Skeletal muscle tissue (tissue), 4 donors: ENCODE results near the gene LGALS14. TPM values are rescaled to one million over a fixed set of nuclear protein-coding genes. Genes with fewer than 3 reads are reported as not detected.

Experiments used
- H3K27ac ChIP-seq: one replicate; pipeline ENCODE4 v1.7.0; 2013; ENCODE audit warnings: mild to moderate bottlenecking, low read depth, low read length, inconsistent platforms
- H3K27me3 ChIP-seq, 3 donors: one replicate each; pipeline ENCODE4 v1.7.0; 2013; ENCODE audit warnings: low read length in 3 of 3; ENCODE audit not compliant: control insufficient read depth in 3 of 3, insufficient read depth in 3 of 3
- H3K36me3 ChIP-seq, 3 donors: one replicate each; pipeline ENCODE4 v1.7.0; 2013; ENCODE audit warnings: low read length in 3 of 3; ENCODE audit not compliant: control insufficient read depth in 3 of 3, insufficient read depth in 3 of 3
- H3K4me1 ChIP-seq, 3 donors: one replicate each; pipeline ENCODE4 v1.7.0; 2013; ENCODE audit warnings: low read length in 3 of 3, mild to moderate bottlenecking in 3 of 3; ENCODE audit not compliant: control insufficient read depth in 3 of 3, insufficient read depth in 3 of 3
- H3K4me3 ChIP-seq, 3 donors: one replicate each; pipeline ENCODE4 v1.7.0; 2013; ENCODE audit warnings: low read length in 3 of 3
- H3K9ac ChIP-seq, 3 donors: one replicate each; pipeline ENCODE4 v1.7.0; 2013; ENCODE audit warnings: low read length in 3 of 3, mild to moderate bottlenecking in 3 of 3, moderate library complexity in 2 of 3, low read depth in 1 of 3
- H3K9me3 ChIP-seq, 3 donors: one replicate each; pipeline ENCODE4 v1.7.0; 2013; ENCODE audit warnings: low read length in 3 of 3; ENCODE audit not compliant: control insufficient read depth in 3 of 3
- total RNA-seq: library from RNA; depleted of rRNA; stranded (reverse); fragments of >200 nt; gene quantifications from one replicate; pipeline ENCODE4 v1.2.3, GENCODE V29; 2014
- donor health status: Osteomylitis.

Gene LGALS14
- total RNA-seq, 1 donor from 2014 or later, result not detected

DNA sequence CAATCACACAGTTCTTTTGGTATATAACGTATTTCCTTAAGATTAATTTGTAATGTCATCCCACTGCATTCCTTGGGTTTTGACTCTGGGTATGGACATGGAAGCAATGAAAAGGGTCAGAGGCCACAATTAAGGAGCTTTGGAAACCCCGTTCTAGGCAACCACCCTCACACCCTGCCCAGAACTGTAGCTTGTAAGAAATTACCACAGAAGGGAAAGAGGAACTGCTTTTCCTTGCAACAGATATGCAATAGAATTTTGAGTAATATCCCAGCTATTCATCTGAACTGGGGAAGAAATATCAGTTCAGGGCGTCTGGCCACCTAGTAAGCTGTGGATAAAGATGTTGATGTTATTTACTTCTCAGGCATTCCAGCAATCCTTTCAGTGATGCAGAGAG lies 34.5 kb downstream of the LGALS14 start:
- Histone ChIP-seq H3K9me3 (no peaks in the 10 kb centered on the region), H3K27ac (no peak overlapping the region), H3K4me3 (no peak overlapping the region), H3K27me3 (peaks cover 0 to 7% (median 7%) of the 10 kb centered on the region in 3 donors), H3K4me1 (no peaks in the 10 kb centered on the region), H3K36me3 (no peaks in the 10 kb centered on the region), H3K9ac (no peak overlapping the region)

DNA sequence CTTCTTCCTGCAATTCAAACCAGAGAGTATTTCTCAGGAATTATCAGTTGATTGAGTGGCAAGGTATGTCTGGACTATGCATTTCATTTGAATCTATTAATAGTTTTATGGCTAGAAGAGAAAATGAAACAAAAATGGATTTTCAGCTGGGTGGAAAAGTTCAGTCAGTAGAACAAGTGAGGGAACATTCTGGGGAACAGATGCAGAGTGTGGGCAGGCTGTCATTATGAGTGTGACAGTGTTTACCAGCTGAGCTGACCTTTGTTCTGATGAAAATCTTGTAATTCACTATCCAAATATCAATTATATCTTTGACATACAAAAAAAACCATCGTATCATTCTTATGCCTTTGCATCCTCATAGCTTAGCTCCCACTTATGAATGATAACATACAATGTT lies 36.1 kb downstream of the LGALS14 start:
- no peak overlapping the region for H3K9ac ChIP-seq
- no peaks in the 10 kb centered on the region for H3K4me1 ChIP-seq
- no peaks in the 10 kb centered on the region for H3K36me3 ChIP-seq
- H3K9me3 ChIP-seq, result no peaks in the 10 kb centered on the region
- peaks cover 0 to 7% (median 7%) of the 10 kb centered on the region in 3 donors for H3K27me3 ChIP-seq
- H3K4me3 ChIP-seq, result no peak overlapping the region
- H3K27ac ChIP-seq, result no peak overlapping the region

DNA sequence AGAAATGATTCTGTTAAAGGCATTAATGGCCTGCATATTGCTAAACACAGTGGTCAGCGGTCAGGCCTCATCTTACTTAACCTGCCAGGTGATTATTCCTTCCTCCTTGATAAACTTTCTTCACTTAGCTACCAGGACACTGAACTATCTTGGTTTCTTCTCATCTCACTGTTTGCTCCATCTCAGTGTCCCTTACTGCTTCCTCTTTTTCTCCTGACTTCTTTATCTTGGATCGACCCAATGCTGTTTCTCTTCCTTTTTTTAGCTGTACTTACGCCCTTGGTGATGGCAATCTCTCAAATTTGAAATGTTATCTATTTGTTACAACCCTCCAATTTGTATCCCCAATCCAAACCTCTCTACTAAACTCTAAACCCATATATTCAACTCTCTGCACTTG lies 41.4 kb downstream of the LGALS14 start:
- Histone ChIP-seq H3K4me1 (no peaks in the 10 kb centered on the region), H3K27ac (no peak overlapping the region), H3K36me3 (no peaks in the 10 kb centered on the region), H3K9me3 (no peaks in the 10 kb centered on the region), H3K4me3 (no peak overlapping the region), H3K27me3 (no peaks in the 10 kb centered on the region), H3K9ac (no peak overlapping the region)

DNA sequence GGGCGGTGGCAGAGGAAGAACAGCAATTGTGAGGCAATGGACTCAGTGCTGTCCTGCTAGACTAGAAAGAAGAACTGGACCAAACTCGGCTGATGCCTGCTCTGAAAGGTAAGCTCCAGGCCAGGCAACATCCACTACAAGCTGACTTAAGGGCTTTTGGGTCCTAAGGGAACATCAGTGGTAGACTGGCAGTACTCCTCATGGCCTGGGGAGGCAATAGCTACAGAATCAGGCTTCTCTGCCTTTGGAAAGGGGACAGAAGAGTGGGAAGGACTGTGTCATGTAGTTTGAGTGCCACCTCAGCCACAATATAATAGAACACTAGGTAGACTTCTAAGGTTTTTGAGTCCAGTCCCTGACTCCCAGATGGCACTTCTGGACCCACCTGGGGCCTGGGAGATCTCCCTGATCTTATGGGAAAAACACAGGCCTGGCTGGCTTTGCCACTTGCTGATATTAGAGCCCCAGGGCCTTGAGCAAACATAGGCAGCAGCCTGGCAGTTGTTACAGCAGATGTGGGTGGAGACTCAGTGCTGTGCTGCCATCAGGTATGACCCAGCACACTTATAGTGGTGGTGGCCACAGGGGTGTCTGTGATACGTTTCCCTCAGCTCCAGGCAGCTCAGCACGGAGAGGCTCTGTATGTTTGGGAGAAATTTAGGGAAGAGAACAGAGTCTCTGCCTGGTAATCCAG lies 42.7 kb downstream of the LGALS14 start:
- peaks cover 0 to 3% (median 2%) of the 10 kb centered on the region in 3 donors for H3K27me3 ChIP-seq
- no peak overlapping the region for H3K4me3 ChIP-seq
- no peaks in the 10 kb centered on the region for H3K4me1 ChIP-seq
- no peaks in the 10 kb centered on the region for H3K36me3 ChIP-seq
- no peaks in the 10 kb centered on the region for H3K9me3 ChIP-seq
- no peak overlapping the region for H3K9ac ChIP-seq
- no peak overlapping the region for H3K27ac ChIP-seq

DNA sequence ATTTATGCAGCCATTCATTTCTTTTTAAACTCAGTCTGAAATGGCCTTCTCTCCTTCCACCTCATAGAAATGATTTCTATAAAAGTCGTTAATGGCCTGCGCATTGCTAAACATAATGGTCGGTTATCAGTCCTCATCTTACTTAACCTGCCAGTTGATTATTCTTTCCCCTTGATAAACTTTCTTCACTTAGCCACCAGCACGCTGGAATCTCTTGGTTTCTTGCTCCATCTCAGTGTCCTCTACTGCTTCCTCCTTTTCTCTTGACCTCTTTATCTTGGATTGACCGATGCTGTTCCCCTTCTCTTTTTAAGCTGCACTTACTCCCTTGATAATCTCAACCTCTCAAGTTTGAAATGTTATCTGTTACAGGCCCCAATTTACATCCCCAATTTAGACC lies 45.7 kb downstream of the LGALS14 start:
- Histone ChIP-seq H3K4me3 (no peak overlapping the region), H3K27ac (no peak overlapping the region)

DNA sequence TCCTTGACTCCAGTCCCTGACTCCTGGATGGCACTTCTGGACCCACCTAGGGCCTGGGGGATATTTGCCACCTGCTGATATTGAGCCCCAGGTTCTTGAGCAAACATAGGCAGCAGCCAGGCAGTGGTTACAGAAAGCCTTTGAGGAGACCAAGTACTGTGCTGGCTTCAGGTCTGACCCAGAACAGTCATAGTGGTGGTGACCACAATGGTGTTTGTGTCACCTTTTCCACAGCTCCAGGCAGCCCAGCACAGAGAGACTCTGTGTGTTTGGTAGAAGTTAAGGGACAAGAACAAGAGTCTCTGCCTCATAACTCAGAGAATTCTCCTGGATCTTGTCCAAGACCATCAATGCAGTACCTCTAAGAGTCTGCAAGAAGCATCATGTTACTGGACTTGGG lies 48.1 kb downstream of the LGALS14 start:
- Histone ChIP-seq H3K4me3 (no peak overlapping the region), H3K9me3 (no peaks in the 10 kb centered on the region), H3K27ac (no peak overlapping the region), H3K4me1 (no peaks in the 10 kb centered on the region), H3K36me3 (no peaks in the 10 kb centered on the region), H3K27me3 (peaks cover 2 to 11% (median 6%) of the 10 kb centered on the region in 3 donors), H3K9ac (no peak overlapping the region)

More for the DNA sequence above, 45.7 kb downstream of the LGALS14 start:
- no peaks in the 10 kb centered on the region for H3K9me3 ChIP-seq
- H3K36me3 ChIP-seq, result no peaks in the 10 kb centered on the region
- no peaks in the 10 kb centered on the region for H3K4me1 ChIP-seq
- H3K27me3 ChIP-seq, result peaks cover 0 to 3% (median 2%) of the 10 kb centered on the region in 3 donors
- no peak overlapping the region for H3K9ac ChIP-seq

DNA sequence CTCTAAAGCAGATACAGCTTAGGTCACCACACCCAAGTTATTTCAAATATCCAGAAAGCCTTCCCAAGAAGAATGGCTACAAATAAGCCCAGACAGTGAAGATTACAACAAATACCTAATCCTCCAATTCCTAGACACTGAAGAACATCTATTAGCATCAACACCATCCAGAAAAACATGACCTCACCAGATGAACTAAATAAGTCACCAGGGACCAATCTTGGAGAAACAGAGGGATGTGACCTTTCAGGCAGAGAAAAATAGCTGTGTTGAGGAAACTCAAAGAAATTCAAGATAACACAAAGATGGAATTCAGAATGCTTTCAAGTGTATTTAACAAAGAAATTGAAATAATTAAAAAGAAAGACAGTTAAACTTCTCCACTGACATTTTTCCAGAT lies 48.5 kb downstream of the LGALS14 start:
- Histone ChIP-seq H3K27ac (no peak overlapping the region), H3K36me3 (no peaks in the 10 kb centered on the region), H3K9me3 (no peaks in the 10 kb centered on the region), H3K4me1 (no peaks in the 10 kb centered on the region), H3K9ac (no peak overlapping the region), H3K4me3 (no peak overlapping the region), H3K27me3 (peaks cover 2 to 13% (median 9%) of the 10 kb centered on the region in 3 donors)

DNA sequence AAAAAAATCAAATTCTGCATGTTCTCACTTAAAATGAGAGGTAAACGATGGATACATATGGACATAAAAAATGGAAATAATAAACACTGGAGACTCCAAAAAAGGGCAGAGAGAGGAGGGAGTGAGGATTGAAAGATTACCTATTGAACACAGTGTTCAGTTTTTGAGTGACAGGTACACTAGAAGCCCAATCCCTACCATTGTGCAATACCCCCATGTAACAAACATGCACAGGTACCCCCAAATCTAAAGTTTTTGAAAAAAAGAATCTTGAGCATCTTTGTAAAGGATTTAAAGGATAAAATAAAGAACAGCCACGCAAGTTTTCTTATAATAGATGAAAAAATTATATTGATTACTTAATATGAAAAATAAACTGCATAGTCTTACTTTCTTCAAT lies 50.3 kb downstream of the LGALS14 start:
- H3K4me3 ChIP-seq, result no peak overlapping the region
- H3K9me3 ChIP-seq, result no peaks in the 10 kb centered on the region
- H3K4me1 ChIP-seq, result no peaks in the 10 kb centered on the region
- H3K36me3 ChIP-seq, result no peaks in the 10 kb centered on the region
- no peak overlapping the region for H3K27ac ChIP-seq
- peaks cover 10 to 22% (median 13%) of the 10 kb centered on the region in 3 donors for H3K27me3 ChIP-seq
- H3K9ac ChIP-seq, result no peak overlapping the region

DNA sequence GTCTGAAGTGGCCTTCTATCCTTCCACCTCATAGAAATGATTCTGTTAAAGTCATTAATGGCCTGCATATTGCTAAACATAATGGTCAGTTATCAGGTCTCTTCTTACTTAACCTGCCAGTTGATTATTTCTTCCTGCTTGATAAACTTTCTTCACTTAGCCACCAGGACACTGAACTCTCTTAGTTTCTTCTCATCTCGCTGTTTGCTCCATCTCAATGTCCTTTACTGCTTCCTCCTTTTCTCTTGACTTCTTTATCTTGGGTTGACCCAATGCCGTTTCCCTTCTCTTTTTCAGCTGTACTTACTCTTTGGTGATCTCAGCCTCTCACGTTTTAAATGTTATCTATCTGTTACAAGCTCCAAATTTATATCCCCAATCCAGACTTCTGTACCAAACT lies 50.7 kb downstream of the LGALS14 start:
- Histone ChIP-seq H3K4me1 (no peaks in the 10 kb centered on the region), H3K4me3 (no peak overlapping the region), H3K27me3 (peaks cover 10 to 24% (median 13%) of the 10 kb centered on the region in 3 donors), H3K36me3 (no peaks in the 10 kb centered on the region), H3K9me3 (no peaks in the 10 kb centered on the region), H3K27ac (no peak overlapping the region), H3K9ac (no peak overlapping the region)
